ENCODE measurements around the gene DCAF12.

The DCAF12 gene

DNA sequence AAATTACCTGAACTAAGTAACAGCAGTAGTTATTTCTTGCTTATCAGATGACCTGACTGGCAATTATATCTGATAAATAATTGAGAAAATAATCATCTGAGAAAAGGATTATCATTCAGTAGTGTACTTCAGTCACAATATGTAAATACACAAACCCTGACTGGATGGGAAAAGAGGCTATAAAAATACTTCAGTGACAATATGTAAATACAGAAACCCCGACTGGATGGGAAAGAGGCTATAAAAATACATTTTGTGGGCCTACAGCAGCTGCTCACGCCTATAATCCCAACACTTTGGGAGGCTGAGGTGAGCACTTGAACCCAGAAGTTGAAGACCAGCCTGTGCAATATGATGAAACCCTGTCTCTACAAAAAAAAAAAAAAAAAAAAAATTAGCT, 88.9 kb downstream of the DCAF12 start:
- no peak overlapping the region for H3K4me3 ChIP-seq (ENCODE audit: low read depth, low read length)
- TF ChIP-seq, protein P1, sequence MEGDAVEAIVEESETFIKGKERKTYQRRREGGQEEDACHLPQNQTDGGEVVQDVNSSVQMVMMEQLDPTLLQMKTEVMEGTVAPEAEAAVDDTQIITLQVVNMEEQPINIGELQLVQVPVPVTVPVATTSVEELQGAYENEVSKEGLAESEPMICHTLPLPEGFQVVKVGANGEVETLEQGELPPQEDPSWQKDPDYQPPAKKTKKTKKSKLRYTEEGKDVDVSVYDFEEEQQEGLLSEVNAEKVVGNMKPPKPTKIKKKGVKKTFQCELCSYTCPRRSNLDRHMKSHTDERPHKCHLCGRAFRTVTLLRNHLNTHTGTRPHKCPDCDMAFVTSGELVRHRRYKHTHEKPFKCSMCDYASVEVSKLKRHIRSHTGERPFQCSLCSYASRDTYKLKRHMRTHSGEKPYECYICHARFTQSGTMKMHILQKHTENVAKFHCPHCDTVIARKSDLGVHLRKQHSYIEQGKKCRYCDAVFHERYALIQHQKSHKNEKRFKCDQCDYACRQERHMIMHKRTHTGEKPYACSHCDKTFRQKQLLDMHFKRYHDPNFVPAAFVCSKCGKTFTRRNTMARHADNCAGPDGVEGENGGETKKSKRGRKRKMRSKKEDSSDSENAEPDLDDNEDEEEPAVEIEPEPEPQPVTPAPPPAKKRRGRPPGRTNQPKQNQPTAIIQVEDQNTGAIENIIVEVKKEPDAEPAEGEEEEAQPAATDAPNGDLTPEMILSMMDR (conservative IDR thresholded peaks at IDR 0.05; ENCODE audit: low read depth, low read length), result no peak
- no peak for DNase-seq (ENCODE audit: low read depth)

DNA sequence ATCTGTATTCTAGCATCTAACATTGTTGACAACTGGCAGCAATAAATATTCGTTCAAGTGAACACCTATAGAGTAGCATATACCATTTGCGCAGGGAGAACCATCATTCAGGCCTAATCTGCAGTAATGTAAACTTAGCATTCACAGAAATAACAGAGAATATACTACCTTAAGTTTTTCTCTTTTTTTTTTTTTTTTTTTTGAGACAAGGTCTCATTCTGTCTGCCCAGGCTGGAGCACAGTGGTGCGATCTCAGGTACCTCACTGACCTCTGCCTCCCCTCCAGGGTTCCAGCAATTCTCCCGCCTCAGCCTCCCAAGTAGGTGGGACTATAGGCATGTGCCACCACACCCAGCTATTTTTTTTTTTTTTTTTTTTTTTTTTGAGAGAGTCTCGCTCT, 89.9 kb downstream of the DCAF12 start:
- no peak for DNase-seq (ENCODE audit: low read depth)
- no peak overlapping the region for H3K4me3 ChIP-seq (ENCODE audit: low read depth, low read length)
- TF ChIP-seq, protein P1 (conservative IDR thresholded peaks at IDR 0.05; ENCODE audit: low read depth, low read length), result no peak
